Omental fat pad (tissue), 4 donors: ENCODE measurements around the gene SMIM14. TPM values are rescaled to one million over a fixed set of nuclear protein-coding genes. Genes with fewer than 3 reads are reported as not detected.

Source experiments
- ATAC-seq: fragments of 150-250 bp; one replicate; pipeline ENCODE4 v1.9.1; 2016; ENCODE audit warnings: mild to moderate bottlenecking, moderate library complexity; ENCODE audit not compliant: low FRiP score
- DNase-seq: peaks from one replicate; pipeline ENCODE4 v3.0.0-alpha.2; 2019; ENCODE audit warnings: low spot score
- total RNA-seq, 4 donors: library from RNA; depleted of rRNA; stranded (reverse); fragments of >200 nt; gene quantifications; one replicate each; pipeline ENCODE4 v1.1.0, GENCODE V29; 2016
- TF ChIP-seq, protein P1 (sequence below), 3 donors: fragments of 450-650 bp; IDR thresholded peaks; one replicate each; pipeline ENCODE4 v1.5.1; 2016 to 2017; ENCODE audit warnings: antibody characterized with exemption in 3 of 3, mild to moderate bottlenecking in 3 of 3, moderate library complexity in 2 of 3

Gene SMIM14
- total RNA-seq, 4 donors from 2014 or later = 24.6 to 69.4 (median 35.2) TPM

GRCh38 chr4:39614487-39615162 lies 24.0 kb downstream of the SMIM14 start:
- TF ChIP-seq, protein P1, sequence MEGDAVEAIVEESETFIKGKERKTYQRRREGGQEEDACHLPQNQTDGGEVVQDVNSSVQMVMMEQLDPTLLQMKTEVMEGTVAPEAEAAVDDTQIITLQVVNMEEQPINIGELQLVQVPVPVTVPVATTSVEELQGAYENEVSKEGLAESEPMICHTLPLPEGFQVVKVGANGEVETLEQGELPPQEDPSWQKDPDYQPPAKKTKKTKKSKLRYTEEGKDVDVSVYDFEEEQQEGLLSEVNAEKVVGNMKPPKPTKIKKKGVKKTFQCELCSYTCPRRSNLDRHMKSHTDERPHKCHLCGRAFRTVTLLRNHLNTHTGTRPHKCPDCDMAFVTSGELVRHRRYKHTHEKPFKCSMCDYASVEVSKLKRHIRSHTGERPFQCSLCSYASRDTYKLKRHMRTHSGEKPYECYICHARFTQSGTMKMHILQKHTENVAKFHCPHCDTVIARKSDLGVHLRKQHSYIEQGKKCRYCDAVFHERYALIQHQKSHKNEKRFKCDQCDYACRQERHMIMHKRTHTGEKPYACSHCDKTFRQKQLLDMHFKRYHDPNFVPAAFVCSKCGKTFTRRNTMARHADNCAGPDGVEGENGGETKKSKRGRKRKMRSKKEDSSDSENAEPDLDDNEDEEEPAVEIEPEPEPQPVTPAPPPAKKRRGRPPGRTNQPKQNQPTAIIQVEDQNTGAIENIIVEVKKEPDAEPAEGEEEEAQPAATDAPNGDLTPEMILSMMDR (IDR thresholded peaks at IDR 0.05) = no peak
- no peak for DNase-seq
- ATAC-seq = peak; percentile 88

- ATAC-seq (peak; percentile 42), DNase-seq (no peak)
- TF ChIP-seq, protein P1 (IDR thresholded peaks at IDR 0.05) = no peak
Observed at GRCh38 chr4:39613093-39613656, 25.5 kb downstream of the SMIM14 start.

- DNase-seq (no peak), ATAC-seq (no peak)
- TF ChIP-seq, protein P1 (IDR thresholded peaks at IDR 0.05) = no peak
Observed at GRCh38 chr4:39609454-39609931, 29.2 kb downstream of the SMIM14 start.

- no peak for ATAC-seq
- TF ChIP-seq, protein P1 (IDR thresholded peaks at IDR 0.05) = no peak
Observed at GRCh38 chr4:39608451-39608850, 30.2 kb downstream of the SMIM14 start.

GRCh38 chr4:39606747-39607146 lies 31.9 kb downstream of the SMIM14 start:
- TF ChIP-seq, protein P1 (IDR thresholded peaks at IDR 0.05) = no peak
- no peak for ATAC-seq
- no peak for DNase-seq

More at GRCh38 chr4:39608451-39608850, 30.2 kb downstream of the SMIM14 start:
- no peak for DNase-seq

- ATAC-seq (no peak), DNase-seq (no peak)
- TF ChIP-seq, protein P1 (IDR thresholded peaks at IDR 0.05) = no peak
Observed at GRCh38 chr4:39597695-39598381, 40.8 kb downstream of the SMIM14 start.
